C4-2B (cell line): ENCODE data around the gene PAN2.

Experiments
- ZFX ChIP-seq: fragments of 450-650 bp; IDR thresholded peaks from 2 replicates; pipeline ENCODE4 v1.6.1; 2017
- TF ChIP-seq, protein P1 (sequence below): fragments of 450-650 bp; conservative IDR thresholded peaks from 2 replicates; pipeline ENCODE4 v1.5.1; 2017; ENCODE audit warnings: mild to moderate bottlenecking

DNA sequence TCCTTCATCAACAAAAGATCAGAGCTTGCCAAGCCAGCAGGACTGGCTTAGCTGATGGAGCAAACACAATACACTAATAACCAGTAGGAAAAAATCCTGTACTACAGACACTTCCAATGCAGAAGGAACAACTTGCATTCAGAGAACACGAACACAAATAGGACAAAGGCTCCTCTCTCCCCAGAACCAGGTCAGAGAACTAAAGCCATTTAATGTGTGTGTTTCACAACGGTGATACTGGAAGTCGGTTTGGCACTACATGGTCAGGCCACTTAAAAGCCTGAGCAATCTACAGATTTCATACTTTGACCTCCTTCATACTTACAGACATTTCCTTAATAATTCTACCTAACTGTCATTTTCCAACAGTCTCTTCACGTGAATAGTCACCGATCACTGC, 40.0 kb downstream of the PAN2 start:
- TF ChIP-seq, protein P1, sequence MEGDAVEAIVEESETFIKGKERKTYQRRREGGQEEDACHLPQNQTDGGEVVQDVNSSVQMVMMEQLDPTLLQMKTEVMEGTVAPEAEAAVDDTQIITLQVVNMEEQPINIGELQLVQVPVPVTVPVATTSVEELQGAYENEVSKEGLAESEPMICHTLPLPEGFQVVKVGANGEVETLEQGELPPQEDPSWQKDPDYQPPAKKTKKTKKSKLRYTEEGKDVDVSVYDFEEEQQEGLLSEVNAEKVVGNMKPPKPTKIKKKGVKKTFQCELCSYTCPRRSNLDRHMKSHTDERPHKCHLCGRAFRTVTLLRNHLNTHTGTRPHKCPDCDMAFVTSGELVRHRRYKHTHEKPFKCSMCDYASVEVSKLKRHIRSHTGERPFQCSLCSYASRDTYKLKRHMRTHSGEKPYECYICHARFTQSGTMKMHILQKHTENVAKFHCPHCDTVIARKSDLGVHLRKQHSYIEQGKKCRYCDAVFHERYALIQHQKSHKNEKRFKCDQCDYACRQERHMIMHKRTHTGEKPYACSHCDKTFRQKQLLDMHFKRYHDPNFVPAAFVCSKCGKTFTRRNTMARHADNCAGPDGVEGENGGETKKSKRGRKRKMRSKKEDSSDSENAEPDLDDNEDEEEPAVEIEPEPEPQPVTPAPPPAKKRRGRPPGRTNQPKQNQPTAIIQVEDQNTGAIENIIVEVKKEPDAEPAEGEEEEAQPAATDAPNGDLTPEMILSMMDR, result no peak
- no peak for TF ChIP-seq ZFX
